Tibial nerve (tissue), 4 donors: ENCODE measurements around the gene JADE3. TPM values are rescaled to one million over a fixed set of nuclear protein-coding genes. Genes with fewer than 3 reads are reported as not detected.
A peak's percentile ranks its signal among the peaks of the same experiment; 100 is the strongest.
"Not testable (repeated sequence)": the region's sequence is repeated elsewhere in the genome, so short reads cannot be mapped to it uniquely, and the experiment has no call there.

Experiments
- DNase-seq, 2 donors: peaks; one replicate each; pipeline ENCODE4 v3.0.0-alpha.2; 2019; ENCODE audit warnings: low spot score in 2 of 2
- H3K27ac ChIP-seq, 4 donors: fragments of 200-600 bp; sonication (generic) in 3 of 4; one replicate each; pipeline ENCODE4 v1.5.1; 2017 to 2019; ENCODE audit warnings: mild to moderate bottlenecking in 1 of 4
- H3K27me3 ChIP-seq, 2 donors: fragments of 200-600 bp; sonication (generic) in 1 of 2; one replicate each; pipeline versions ENCODE4 v1.5.1 to v1.6.0; 2017 to 2019
- H3K36me3 ChIP-seq, 3 donors: fragments of 200-600 bp; sonication (generic); one replicate each; pipeline ENCODE4 v1.5.1; 2018 to 2019
- H3K4me1 ChIP-seq, 4 donors: fragments of 200-600 bp; sonication (generic) in 3 of 4; one replicate each; pipeline ENCODE4 v1.5.1; 2017 to 2019
- H3K4me3 ChIP-seq, 4 donors: fragments of 200-600 bp; sonication (generic) in 3 of 4; one replicate each; pipeline ENCODE4 v1.5.1; 2017 to 2019; ENCODE audit warnings: mild to moderate bottlenecking in 1 of 4, moderate library complexity in 1 of 4
- H3K9me3 ChIP-seq, 4 donors: fragments of 200-600 bp; sonication (generic) in 3 of 4; one replicate each; pipeline ENCODE4 v1.5.1; 2017 to 2019
- CTCF ChIP-seq, 5 experiments: fragments of 200-600 bp in 3 of 5; fragments of 450-650 bp in 2 of 5; sonication (generic) in 3 of 5; IDR thresholded peaks; one replicate each; pipeline ENCODE4 v1.5.1; 2016 to 2019; ENCODE audit warnings: antibody characterized with exemption in 5 of 5, mild to moderate bottlenecking in 3 of 5, moderate library complexity in 2 of 5
- EP300 ChIP-seq, 2 donors: sonication (generic); formaldehyde crosslinking; IDR thresholded peaks; one replicate each; pipeline ENCODE4 v1.6.1; 2017; ENCODE audit warnings: antibody characterized with exemption in 2 of 2, mild to moderate bottlenecking in 1 of 2
- POLR2A ChIP-seq, 2 donors: fragments of 450-650 bp; IDR thresholded peaks; one replicate each; pipeline ENCODE4 v1.6.1; 2017; ENCODE audit warnings: antibody characterized with exemption in 2 of 2, mild to moderate bottlenecking in 2 of 2, moderate library complexity in 2 of 2
- WGBS, 2 donors: methylation state at CpG; one replicate each; pipeline ENCODE4 v1.1.5; 2018; 5-methylcytosine and 5-hydroxymethylcytosine counted together
- total RNA-seq, 4 donors: library from RNA; depleted of rRNA; stranded (reverse); fragments of >200 nt; gene quantifications; one replicate each; pipeline ENCODE4 v1.1.0, GENCODE V29; 2016

Gene JADE3
- total RNA-seq, 4 donors from 2014 or later, result 3.9 to 5.4 (median 4.5) TPM

- no peak for TF ChIP-seq POLR2A (IDR thresholded peaks at IDR 0.05)
- TF ChIP-seq EP300 (IDR thresholded peaks at IDR 0.05), result no peak
- no peak for TF ChIP-seq CTCF (IDR thresholded peaks at IDR 0.05)
- DNase-seq, result no peak
Measured at GRCh38 chrX:46941341-46941740, 29.1 kb downstream of the JADE3 start.

GRCh38 chrX:46953137-46953527 lies 40.9 kb downstream of the JADE3 start:
- 44 to 46% methylated on average over 5 of the region's 5 CpGs for WGBS, 2 donors
- TF ChIP-seq CTCF (IDR thresholded peaks at IDR 0.05), result no peak
- TF ChIP-seq POLR2A (IDR thresholded peaks at IDR 0.05), result no peak
- TF ChIP-seq EP300 (IDR thresholded peaks at IDR 0.05), result no peak

More at GRCh38 chrX:46941341-46941740, 29.1 kb downstream of the JADE3 start:
- Histone ChIP-seq H3K9me3 (no peaks in the 10 kb centered on the region), H3K27me3 (no peaks in the 10 kb centered on the region), H3K27ac (no peak overlapping the region), H3K4me1 (no peaks in the 10 kb centered on the region), H3K36me3 (no peaks in the 10 kb centered on the region), H3K4me3 (no peak overlapping the region)

GRCh38 chrX:46953597-46953996 lies 41.4 kb downstream of the JADE3 start:
- Histone ChIP-seq H3K4me1 (no peaks in the 10 kb centered on the region), H3K9me3 (no peaks in the 10 kb centered on the region), H3K27me3 (peaks cover 0 to 5% of the 10 kb centered on the region in 2 donors), H3K36me3 (no peaks in the 10 kb centered on the region), H3K4me3 (no peak overlapping the region), H3K27ac (no peak overlapping the region)
- TF ChIP-seq EP300 (IDR thresholded peaks at IDR 0.05) (no peak), POLR2A (IDR thresholded peaks at IDR 0.05) (no peak), CTCF (IDR thresholded peaks at IDR 0.05) (no peak)
- WGBS, 2 donors, result 3 to 13% methylated on average over 2 of the region's 2 CpGs
- DNase-seq, result no peak

More at GRCh38 chrX:46953137-46953527, 40.9 kb downstream of the JADE3 start:
- Histone ChIP-seq H3K27ac (no peak overlapping the region), H3K27me3 (peaks cover 0 to under 1% of the 10 kb centered on the region in 2 donors), H3K4me3 (no peak overlapping the region), H3K4me1 (no peaks in the 10 kb centered on the region), H3K9me3 (no peaks in the 10 kb centered on the region), H3K36me3 (no peaks in the 10 kb centered on the region)
- no peak for DNase-seq

- WGBS, 2 donors, result 78 to 87% methylated on average over 2 of the region's 2 CpGs
- TF ChIP-seq EP300 (IDR thresholded peaks at IDR 0.05), result no peak
- no peak for TF ChIP-seq CTCF (IDR thresholded peaks at IDR 0.05)
- TF ChIP-seq POLR2A (IDR thresholded peaks at IDR 0.05), result no peak
- DNase-seq, result no peak
- peaks cover 0 to 6% of the 10 kb centered on the region in 2 donors for H3K27me3 ChIP-seq
- H3K36me3 ChIP-seq, result no peaks in the 10 kb centered on the region
- H3K9me3 ChIP-seq, result no peaks in the 10 kb centered on the region
- no peak overlapping the region for H3K27ac ChIP-seq
- no peaks in the 10 kb centered on the region for H3K4me1 ChIP-seq
- H3K4me3 ChIP-seq, result no peak overlapping the region
Measured at GRCh38 chrX:46954716-46955115, 42.5 kb downstream of the JADE3 start.

- H3K27me3 ChIP-seq, H3K27ac ChIP-seq, H3K4me3 ChIP-seq, H3K9me3 ChIP-seq, DNase-seq, H3K4me1 ChIP-seq, H3K36me3 ChIP-seq: not testable (repeated sequence)
- 87 to 97% methylated on average over 4 of the region's 4 CpGs for WGBS, 2 donors
Measured at GRCh38 chrX:46956589-46956988, 44.4 kb downstream of the JADE3 start.

- H3K36me3 ChIP-seq, result no peaks in the 10 kb centered on the region
- TF ChIP-seq POLR2A (IDR thresholded peaks at IDR 0.05) (no peak), EP300 (IDR thresholded peaks at IDR 0.05) (no peak), CTCF (IDR thresholded peaks at IDR 0.05) (no peak)
- no peak overlapping the region for H3K27ac ChIP-seq
- peaks cover 0 to 6% of the 10 kb centered on the region in 2 donors for H3K27me3 ChIP-seq
- H3K4me1 ChIP-seq, result no peaks in the 10 kb centered on the region
- H3K4me3 ChIP-seq, result no peak overlapping the region
- 60 to 70% methylated on average over 3 of the region's 3 CpGs for WGBS, 2 donors
- peak in 1 of 2 donors; percentile 10 for DNase-seq
- H3K9me3 ChIP-seq, result no peaks in the 10 kb centered on the region
Measured at GRCh38 chrX:46957297-46957696, 45.1 kb downstream of the JADE3 start.
